Peyer's patch (tissue), 4 donors: ENCODE results near the gene BEGAIN.

Experiments used
- CTCF ChIP-seq, 6 experiments: fragments of 450-650 bp in 4 of 6; fragments of 200-600 bp in 2 of 6; sonication (generic) in 1 of 6; IDR thresholded peaks; one replicate each; pipeline ENCODE4 v1.5.1; 2017 to 2019; ENCODE audit warnings: antibody characterized with exemption in 6 of 6, mild to moderate bottlenecking in 3 of 6, moderate library complexity in 1 of 6
- POLR2A ChIP-seq, 2 donors: fragments of 450-650 bp; IDR thresholded peaks; one replicate each; pipeline ENCODE4 v1.5.1; 2017; ENCODE audit warnings: antibody characterized with exemption in 2 of 2, mild to moderate bottlenecking in 2 of 2, moderate library complexity in 2 of 2

DNA sequence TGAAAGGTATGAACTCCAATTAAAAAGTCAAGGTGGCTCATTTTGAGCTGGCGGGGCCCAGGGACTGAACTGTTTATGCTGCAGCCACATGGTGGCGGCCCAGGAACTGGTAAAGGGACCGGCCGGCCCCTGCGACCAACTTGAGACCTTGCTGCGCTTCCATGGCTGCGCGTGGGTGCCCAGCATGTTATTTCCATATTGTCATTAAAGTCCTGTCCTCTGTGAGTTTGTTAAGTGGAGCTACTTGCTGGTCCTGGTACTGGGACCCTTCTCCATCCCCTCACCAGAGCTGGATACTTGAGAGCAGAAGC, 62.3 kb downstream of the BEGAIN start:
- TF ChIP-seq CTCF (IDR thresholded peaks at IDR 0.05) (peak in 4 of 6 experiments; percentile 27 to 47 (median 36)), POLR2A (IDR thresholded peaks at IDR 0.05) (no peak)
